ELF-1 (cell line): Measurements from ENCODE around the gene CNTN5.

Experiments
- DNase-seq: peaks from one replicate; pipeline ENCODE4 v3.0.0-alpha.2; 2016; ENCODE audit warnings: low read depth, low spot score

CNTN5 gene

DNA sequence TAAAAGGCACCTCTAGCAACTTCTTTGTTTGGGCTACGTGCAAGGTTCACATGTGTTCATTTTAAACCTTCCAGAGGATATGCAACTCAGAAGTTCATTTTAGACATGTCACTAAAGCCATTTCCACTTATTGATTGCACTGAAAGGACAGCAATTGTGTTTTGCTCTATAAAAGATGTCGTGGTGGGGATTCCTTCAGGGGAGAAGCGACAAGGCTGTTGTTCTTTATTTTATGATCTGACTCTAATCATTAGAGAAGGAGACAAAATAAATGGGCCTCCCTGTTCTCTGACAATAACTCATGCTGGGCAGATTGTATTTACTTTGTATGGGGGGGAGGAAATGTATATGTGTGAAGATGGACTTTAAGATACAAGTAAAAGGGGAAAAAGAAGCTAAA, 1296.2 kb downstream of the CNTN5 start:
- DNase-seq, result no peak

- DNase-seq, result no peak
Observed at GRCh38 chr11:100319691-100320090, 1298.9 kb downstream of the CNTN5 start.

GRCh38 chr11:100328626-100329340, 1308.0 kb downstream of the CNTN5 start:
- DNase-seq, result peak; percentile 51

- DNase-seq, result no peak
Observed at GRCh38 chr11:100329352-100329751, 1308.6 kb downstream of the CNTN5 start.

- no peak for DNase-seq
Observed at GRCh38 chr11:100336873-100337272, 1316.1 kb downstream of the CNTN5 start.

DNA sequence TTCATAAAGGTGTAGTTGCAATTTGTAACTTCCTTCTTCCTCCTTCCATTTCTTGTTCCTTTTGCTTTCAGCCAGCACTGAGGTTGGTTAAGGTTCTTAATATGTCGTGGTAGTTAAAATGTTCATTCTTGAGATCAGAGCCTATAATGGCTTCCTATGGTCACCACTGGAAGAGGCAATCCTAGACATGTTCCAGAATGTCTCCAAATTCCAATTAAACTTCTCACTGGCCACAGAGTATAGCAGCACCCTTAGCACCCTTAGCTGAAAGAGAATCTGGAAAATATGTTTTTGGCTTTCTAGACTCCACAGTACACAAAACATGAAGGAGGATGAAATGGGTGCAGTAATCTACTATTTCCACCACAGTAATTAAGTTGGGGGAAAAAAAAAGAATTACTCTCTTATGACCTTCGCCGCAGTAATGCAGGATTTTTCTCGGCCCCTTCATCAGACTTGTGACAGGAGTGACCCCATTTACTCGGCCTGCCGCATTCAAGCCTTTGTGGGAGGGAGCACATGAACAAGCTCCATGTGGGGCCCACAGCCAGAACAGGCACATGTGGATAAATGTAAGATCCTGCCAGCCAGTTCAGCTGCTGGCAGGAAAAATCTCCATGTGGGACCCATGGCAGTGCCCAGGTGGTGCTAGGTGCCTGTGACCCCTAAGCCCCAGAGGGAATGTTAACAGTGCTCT, 1317.5 kb downstream of the CNTN5 start:
- DNase-seq, result no peak

DNA sequence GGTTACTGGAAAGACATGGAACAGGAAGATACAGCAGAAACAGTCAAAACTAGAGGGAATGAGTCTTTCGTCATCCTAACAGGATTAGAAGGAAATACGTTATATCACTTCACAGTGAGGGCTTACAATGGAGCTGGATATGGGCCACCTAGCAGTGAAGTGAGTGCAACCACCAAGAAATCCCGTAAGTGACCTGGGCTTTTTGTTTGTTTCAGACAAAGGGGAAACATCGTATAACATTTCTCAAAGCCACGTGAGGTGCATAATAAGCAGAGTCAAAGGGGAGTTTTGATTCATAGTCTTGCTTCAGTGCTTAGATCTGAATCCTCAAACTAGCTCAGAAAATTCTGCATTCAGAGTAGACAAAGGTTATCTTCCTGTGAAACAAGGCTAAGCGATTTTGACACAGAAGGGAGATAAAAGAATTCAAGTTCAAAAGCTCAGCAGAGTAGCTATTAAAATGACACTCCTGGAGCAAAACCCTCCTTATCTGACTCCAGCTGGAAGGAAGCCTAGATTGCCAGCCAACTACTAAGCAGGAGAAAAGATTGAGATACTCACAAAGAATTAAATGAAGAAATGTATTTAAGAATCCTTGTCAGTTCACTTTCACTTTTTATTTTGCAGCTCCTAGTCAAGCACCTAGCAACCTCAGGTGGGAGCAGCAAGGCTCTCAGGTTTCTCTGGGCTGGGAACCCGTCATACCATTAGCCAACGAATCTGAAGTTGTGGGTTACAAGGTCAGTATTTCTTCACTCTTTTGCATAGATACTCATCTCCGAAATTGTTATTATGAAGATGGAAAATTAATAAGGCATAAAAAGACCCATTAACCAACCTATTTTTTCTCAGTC, 1319.9 kb downstream of the CNTN5 start:
- DNase-seq, result no peak

DNA sequence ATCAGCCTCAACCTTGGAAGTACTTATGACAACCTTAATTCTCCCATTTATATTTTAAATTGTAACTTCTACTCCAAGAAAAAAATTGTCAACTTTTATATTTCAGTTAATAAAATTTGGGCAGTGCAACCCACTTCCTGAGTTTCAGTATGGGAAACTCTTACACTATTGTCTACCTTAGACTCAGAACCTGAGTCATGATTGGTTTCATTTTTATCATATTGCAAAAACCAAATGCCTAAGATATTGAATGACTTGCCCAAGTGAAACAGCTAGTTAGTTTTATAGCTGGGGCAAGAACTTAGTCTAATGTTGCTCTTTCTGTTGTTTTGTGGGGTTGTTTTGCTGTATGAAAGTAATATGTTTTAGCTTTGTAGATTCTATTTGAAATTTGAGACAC, 1332.3 kb downstream of the CNTN5 start:
- DNase-seq, result no peak

DNA sequence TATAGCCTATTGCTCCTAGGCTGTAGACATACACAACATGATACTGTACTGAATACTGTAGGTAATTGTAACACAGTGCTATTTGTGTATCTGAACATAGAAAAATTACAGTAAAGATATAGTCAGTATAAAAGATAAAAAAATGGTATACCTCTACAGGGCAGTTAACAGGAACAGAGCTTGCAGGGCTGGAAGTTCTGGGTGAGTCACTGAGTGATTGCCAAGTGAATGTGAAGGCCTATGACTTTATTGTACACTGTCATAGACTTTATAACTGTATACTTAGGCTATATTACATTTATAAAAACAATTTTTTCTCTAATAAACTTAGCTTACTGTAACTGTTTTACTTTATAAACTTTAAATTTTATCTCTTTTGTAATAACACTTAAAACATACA, 1334.0 kb downstream of the CNTN5 start:
- no peak for DNase-seq

DNA sequence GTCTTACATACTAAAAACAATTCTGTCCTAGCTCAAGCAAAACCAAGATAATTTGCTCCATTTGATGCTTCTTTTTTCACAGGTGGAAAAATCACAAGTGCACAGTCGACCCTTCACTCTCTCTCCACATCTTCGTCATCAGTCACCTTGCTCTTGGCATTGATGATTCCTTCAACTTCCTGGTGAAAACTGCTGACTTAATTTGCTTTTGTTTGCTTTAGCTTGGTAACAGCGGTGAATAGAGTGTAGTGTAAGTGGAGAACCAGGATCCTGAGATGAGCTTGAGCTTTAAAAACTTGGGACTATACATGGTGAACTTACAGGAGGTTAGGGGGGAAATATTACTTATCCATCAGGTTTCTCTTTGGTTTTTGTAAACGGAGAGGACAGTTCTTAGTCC, 1335.3 kb downstream of the CNTN5 start:
- DNase-seq, result no peak

DNA sequence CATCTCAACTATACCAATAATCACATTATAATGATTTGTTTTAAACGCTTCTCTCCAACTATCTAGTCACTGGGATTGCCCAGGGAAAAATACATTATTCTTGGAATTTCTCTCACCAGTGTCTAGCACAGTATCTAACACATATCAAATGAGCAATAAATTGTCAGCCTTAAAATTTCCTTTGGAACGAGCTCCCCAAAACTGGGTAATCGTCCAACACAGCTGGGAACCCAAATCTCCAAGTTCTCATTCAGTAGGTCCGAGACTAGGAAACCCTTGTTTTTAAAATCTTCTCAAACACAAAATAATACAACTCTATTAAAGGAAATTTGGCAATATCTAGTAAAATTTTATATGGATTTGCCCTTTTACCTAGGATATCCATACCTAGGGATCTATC, 1338.5 kb downstream of the CNTN5 start:
- DNase-seq, result no peak

GRCh38 chr11:100367892-100368291, 1347.1 kb downstream of the CNTN5 start:
- no peak for DNase-seq

DNA sequence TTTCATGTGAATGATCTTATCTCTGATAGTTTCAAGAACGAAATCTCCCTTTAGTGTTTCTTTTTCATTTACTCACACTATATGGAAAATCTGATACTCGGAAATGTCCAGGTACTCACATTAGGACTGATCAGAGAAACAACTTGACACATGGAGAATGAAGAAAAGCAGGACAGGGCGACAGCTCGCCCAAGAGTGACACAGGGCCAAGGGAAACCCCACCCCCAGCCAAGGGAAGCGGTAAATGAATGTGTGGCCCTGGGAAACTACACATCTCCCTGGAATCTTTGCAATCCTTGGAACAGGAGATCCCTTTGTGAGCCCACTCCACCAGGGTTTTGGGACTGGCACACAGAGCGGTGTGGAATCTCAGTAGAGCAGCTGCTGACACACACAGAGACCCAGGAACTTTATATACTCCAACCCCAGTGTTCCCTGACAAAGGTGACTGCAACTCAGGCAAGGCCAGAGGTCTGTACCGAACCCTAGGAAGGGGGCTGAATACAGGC, 1362.7 kb downstream of the CNTN5 start:
- peak; percentile 21 for DNase-seq

GRCh38 chr11:100396266-100396665, 1375.5 kb downstream of the CNTN5 start:
- no peak for DNase-seq

GRCh38 chr11:100397401-100397800, 1376.7 kb downstream of the CNTN5 start:
- no peak for DNase-seq

GRCh38 chr11:100403816-100404215, 1383.1 kb downstream of the CNTN5 start:
- DNase-seq, result peak; percentile 56

- no peak for DNase-seq
Observed at GRCh38 chr11:100404907-100405306, 1384.2 kb downstream of the CNTN5 start.
